Stimulated activated CD8-positive, alpha-beta memory T cell treated with anti-CD3 and anti-CD28 coated beads, Interleukin-15, amount 100 ng/mL, for 4 hours (primary cell): ENCODE measurements around the gene RAB12.
"Not testable (repeated sequence)": the region's sequence is repeated elsewhere in the genome, so short reads cannot be mapped to it uniquely, and the experiment has no call there.

Experiments used
- DNase-seq, 2 donors: peaks; one replicate each; pipeline ENCODE4 v3.0.0-alpha.2; 2020; ENCODE audit warnings: low read depth in 2 of 2

Gene RAB12

DNA sequence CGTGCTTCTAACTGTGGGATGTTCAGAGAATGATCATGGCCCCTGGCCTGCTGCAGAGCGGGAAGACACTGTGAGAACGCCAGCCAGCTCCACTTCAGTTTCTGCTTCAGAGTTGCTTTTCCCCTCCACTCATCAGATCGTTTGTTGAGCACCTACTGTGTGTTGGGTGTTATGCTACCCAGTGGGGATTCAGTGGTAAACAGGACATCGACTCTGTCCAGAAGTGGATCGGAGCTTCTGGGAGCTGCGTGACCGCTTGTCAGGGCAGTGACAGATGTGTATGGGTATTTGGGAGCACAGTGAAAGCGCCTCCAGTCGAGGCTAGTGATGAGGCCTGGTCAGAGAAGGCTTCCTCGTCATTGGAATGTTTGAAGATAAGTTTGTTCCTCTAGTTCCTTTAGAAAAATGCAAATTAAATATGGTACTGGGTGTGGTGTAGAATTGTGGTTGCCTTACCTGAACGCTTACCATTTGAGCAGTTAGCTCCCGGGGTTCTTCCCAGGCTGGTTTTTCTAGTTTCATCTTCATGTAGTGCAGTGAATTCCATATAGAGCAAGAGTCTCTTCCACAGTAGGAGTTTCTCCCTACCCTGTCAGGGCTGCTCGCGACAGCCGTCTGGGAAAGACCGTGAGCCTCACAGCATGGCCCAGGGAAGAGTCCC, 2.8 kb downstream of the RAB12 start:
- DNase-seq, result no peak

DNA sequence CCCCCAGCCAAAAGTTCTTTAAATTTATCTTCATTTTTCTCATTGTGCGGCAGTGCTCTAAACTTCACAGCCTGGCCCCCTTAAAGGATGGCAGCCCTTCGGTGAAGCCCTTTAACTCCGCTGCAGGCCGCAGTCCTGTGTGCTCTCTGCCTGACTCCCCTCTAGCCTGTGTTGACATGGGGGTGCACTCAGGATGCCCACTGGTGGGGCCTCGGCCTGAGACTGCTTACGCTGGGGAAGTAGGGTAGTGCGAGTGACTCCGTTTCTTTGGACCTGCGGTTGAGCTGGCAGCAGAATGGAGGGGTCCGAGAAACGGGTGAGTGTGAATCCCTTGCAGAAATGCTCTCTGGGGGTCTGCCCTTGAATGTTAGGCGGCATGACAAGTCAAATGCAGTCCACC, 5.6 kb downstream of the RAB12 start:
- no peak for DNase-seq

GRCh38 chr18:8615397-8616027, 6.3 kb downstream of the RAB12 start:
- DNase-seq, result no peak

GRCh38 chr18:8616028-8616401, 6.8 kb downstream of the RAB12 start:
- DNase-seq, result no peak

GRCh38 chr18:8617907-8618306, 8.7 kb downstream of the RAB12 start:
- DNase-seq, result no peak

DNA sequence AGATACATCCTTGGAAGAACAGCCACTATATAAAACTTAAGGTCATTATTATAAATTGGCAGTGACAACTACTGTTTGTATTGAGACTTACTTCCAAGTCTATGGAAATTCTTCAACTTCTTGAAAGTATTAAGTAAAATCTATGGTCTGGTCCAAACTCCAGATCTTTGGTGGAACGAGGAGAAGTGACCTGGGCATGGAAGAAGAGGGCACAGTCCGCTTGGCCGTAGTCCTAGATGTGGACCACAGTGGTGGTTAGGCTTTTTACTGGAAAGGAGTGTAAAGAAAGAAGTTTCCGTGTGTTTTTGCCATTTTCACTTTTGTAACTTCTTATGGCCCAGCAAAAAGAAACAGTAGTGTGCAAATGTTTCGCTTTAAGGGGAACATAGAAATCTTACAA, 9.8 kb downstream of the RAB12 start:
- DNase-seq, result no peak

- no peak for DNase-seq
These were observed 10.8 kb downstream of the RAB12 start for GRCh38 chr18:8619835-8620577.

DNA sequence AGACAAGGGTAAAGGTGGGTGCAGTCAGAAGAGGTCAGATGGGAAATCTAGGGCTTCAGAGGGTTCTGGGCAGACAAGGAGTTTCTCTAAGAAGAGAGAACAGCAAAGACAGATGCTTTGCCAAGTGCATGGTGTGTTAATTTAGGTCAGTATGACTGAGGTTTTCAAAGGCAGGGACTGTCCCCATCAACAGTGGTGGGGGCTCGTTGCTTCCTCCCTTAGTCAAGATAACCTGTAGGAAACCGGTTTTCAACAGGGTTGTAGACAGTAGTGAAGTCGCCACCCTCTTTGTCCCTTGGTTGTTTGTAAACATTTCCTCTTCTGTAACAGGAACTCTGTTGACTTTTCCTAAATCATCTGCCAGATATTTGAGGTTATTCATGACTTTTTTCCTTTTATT, 11.6 kb downstream of the RAB12 start:
- DNase-seq, result no peak

DNA sequence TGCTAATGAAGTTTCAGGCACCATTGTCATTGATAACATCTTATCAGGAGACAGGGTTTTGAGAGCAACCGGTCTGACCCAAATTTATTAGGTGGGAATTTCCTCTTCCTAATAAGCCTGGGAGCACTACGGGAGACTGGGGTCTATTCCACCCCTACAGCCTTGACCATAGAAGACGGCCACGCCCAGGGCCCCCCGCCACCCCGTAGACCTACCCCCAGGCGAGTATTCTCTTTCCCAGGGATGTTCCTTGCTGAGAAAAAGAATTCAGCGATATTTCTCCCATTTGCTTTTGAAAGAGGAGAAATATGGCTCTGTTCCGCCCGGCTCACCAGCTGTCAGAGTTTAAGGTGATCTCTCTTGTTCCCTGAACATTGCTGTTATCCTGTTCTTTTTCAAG, 13.4 kb downstream of the RAB12 start:
- DNase-seq, result not testable (repeated sequence)

GRCh38 chr18:8623549-8624106, 14.4 kb downstream of the RAB12 start:
- no peak for DNase-seq

- no peak for DNase-seq
These were observed 16.3 kb downstream of the RAB12 start for GRCh38 chr18:8625461-8626092.

- no peak for DNase-seq
These were observed 17.3 kb downstream of the RAB12 start for GRCh38 chr18:8626414-8627106.

GRCh38 chr18:8627107-8627472, 17.9 kb downstream of the RAB12 start:
- DNase-seq, result no peak

DNA sequence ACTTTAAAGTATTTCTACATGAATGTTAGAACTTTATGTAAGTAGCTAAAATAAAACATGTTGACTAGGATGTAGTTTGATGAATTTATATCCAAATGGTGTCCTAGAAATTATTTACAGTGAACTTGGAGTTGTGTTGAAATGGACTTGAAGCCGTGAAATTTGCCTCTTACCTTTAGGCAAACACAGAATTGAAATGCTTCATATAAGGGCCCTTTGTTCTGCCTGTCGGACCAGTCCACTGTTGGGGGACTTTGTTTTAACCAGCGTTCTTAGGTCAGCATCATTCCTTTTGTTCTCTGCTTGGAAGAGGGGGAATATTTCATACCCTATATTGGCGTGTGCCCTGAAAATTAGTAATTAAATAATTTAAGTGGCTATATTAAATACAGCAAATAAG, 18.3 kb downstream of the RAB12 start:
- no peak for DNase-seq

DNA sequence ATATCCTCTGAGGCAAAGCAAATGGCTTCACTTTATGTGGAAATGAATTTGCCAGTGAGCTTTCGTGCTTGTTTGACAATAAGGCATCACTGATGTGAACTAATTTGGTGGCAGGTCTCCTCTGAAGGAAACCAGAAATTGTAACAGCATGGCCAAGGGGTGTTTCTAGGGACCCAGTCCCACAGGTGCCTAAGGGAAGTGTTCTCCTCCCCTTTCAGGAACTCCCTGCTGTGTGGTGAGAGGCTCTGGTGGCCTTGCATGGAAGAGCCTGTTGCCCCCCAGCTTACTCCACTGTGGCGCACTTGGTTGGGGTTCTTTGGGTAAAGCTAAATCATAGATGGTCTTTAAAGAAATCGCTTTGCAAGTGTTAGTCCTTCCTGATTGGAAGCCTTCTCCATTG, 20.4 kb downstream of the RAB12 start:
- no peak for DNase-seq

GRCh38 chr18:8630546-8630945, 21.3 kb downstream of the RAB12 start:
- no peak for DNase-seq

- no peak for DNase-seq
These were observed 22.0 kb downstream of the RAB12 start for GRCh38 chr18:8631265-8631664.

GRCh38 chr18:8632386-8632785, 23.1 kb downstream of the RAB12 start:
- no peak for DNase-seq

DNA sequence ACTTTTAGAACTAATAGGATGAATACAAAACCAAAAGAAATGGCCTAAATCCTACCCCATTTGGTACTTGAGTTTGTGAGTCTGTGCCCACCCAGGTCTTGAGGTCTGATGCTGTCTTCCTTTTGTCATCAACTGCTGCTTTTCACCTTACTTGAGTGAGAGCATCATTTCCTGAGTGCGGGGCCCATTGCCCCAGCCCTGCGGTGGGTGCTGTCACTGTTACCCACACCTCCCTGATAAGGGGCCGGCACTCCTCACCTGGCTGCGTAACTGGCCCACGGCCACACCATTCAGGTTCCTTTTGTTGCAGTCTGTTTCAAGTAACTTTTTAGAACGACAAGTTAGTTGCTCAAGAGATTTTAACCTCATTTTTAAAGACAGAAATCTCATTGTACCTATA, 25.3 kb downstream of the RAB12 start:
- DNase-seq, result no peak

DNA sequence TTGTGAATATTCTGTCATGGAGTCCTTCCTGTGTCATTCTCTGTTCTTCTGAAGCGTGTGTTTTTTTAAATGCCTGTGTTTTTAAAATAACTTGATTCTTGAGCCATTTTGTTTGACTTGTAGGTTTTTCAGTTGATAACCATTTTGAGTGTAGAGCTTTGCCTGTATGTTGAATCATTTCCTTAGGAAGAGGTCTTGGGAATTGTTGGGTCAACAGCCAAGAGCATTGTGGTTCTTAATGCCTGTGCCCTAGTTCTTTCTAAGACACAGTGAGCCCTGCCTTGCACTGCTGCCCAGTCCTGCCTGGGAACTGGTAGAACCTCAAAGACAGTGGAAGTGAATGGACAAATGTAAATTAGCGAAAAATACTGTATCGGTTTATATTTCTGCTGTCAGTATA, 25.9 kb downstream of the RAB12 start:
- DNase-seq, result no peak

GRCh38 chr18:8639762-8640161, 30.5 kb downstream of the RAB12 start:
- DNase-seq, result no peak

DNA sequence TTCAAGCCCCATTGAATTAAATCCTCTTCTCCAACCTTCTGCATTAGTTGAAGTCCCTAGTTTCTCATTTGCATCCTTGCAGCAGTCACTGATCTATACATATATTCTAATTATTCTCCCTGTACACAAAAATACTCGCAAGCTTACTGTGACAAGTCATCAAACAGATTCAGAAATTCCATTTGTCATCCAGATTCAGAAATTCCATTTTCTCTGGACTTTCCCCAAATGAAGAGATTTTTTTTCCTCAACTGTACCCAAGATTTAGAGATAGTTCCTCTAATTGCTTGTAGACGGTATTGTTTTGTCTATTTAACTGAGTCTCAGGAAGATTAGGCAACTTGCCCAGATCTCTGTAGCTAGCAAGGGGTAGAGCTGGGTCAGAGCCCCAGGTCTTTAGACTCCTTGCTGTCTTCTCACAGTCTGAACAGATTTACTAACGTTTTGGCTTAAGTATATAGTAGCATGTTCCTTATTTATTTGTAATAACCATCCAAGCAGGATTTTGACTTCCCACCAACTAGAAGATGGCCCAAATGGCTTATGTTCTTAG, 34.2 kb downstream of the RAB12 start:
- no peak for DNase-seq
